ENCODE measurements around the gene LRP6.

LRP6 gene

GRCh38 chr12:12209043-12209442 lies 57.8 kb downstream of the LRP6 start:
- no peak overlapping the region for H3K4me3 ChIP-seq (replicated peaks; ENCODE audit: low read depth, low read length)
- TF ChIP-seq CTCF (IDR thresholded peaks at IDR 0.05; ENCODE audit: low read depth, low read length, missing control alignments): no peak
- DNase-seq (ENCODE audit: extremely low read depth, low read depth): no peak

GRCh38 chr12:12207746-12208145 lies 59.1 kb downstream of the LRP6 start:
- DNase-seq (ENCODE audit: extremely low read depth, low read depth): no peak
- no peak for TF ChIP-seq CTCF (IDR thresholded peaks at IDR 0.05; ENCODE audit: low read depth, low read length, missing control alignments)
- H3K4me3 ChIP-seq (replicated peaks; ENCODE audit: low read depth, low read length): no peak overlapping the region

- no peak for TF ChIP-seq CTCF (IDR thresholded peaks at IDR 0.05; ENCODE audit: low read depth, low read length, missing control alignments)
- DNase-seq (ENCODE audit: extremely low read depth, low read depth): no peak
Measured at GRCh38 chr12:12206776-12207388, 60.0 kb downstream of the LRP6 start.

GRCh38 chr12:12202747-12203146 lies 64.1 kb downstream of the LRP6 start:
- no peak overlapping the region for H3K4me3 ChIP-seq (replicated peaks; ENCODE audit: low read depth, low read length)
- TF ChIP-seq CTCF (IDR thresholded peaks at IDR 0.05; ENCODE audit: low read depth, low read length, missing control alignments): no peak
- no peak for DNase-seq (ENCODE audit: extremely low read depth, low read depth)

More at GRCh38 chr12:12206776-12207388, 60.0 kb downstream of the LRP6 start:
- no peak overlapping the region for H3K4me3 ChIP-seq (replicated peaks; ENCODE audit: low read depth, low read length)

GRCh38 chr12:12202105-12202504 lies 64.7 kb downstream of the LRP6 start:
- H3K4me3 ChIP-seq (replicated peaks; ENCODE audit: low read depth, low read length): no peak overlapping the region
- no peak for TF ChIP-seq CTCF (IDR thresholded peaks at IDR 0.05; ENCODE audit: low read depth, low read length, missing control alignments)
- no peak for DNase-seq (ENCODE audit: extremely low read depth, low read depth)

- DNase-seq (ENCODE audit: extremely low read depth, low read depth): no peak
- no peak for TF ChIP-seq CTCF (IDR thresholded peaks at IDR 0.05; ENCODE audit: low read depth, low read length, missing control alignments)
- H3K4me3 ChIP-seq (replicated peaks; ENCODE audit: low read depth, low read length): no peak overlapping the region
Measured at GRCh38 chr12:12201274-12201758, 65.5 kb downstream of the LRP6 start.

- no peak for DNase-seq (ENCODE audit: extremely low read depth, low read depth)
- no peak overlapping the region for H3K4me3 ChIP-seq (replicated peaks; ENCODE audit: low read depth, low read length)
- TF ChIP-seq CTCF (IDR thresholded peaks at IDR 0.05; ENCODE audit: low read depth, low read length, missing control alignments): no peak
Measured at GRCh38 chr12:12200363-12200762, 66.5 kb downstream of the LRP6 start.
